Measurements from ENCODE around the gene AUH. TPM values are rescaled to one million over a fixed set of nuclear protein-coding genes. Genes with fewer than 3 reads are reported as not detected.

Gene AUH
- total and polyA plus RNA-seq, 2 donors (not counting 1 experiment from before 2014, with no cell fraction given): 5.2 to 29.1 TPM

DNA sequence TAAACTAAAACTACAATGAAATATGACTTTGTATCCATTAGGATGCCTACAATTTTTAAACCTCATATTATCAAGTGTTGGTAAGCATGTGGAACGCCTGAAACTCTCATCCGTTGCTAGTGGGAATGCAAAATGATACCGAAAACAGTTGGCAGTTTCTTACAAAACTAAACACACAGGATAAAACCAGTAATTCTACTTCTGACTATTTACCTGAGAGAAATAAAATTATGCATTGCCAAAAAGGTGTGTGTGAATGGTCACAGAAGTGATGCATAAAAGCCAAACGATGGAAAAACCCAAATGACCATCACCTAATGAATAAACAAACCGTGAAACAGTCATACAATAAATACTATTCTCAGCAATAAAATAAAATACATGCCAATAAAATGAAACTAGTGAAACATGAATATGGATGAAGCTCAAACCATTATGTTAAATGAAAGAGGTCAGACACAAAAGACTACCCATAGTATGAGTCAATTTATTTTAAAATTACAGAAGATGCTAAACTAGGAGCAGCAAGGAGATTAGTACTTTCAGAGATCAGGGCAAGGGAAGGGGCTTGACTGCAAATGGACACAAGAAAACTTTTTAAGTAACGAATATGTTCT lies 13.4 kb downstream of the AUH start:
- POLR2A ChIA-PET: no interaction called here
- no peak overlapping the region for H3K27ac ChIP-seq (ENCODE audit: low read length in 2 of 2)
- peaks cover 15% of the 10 kb centered on the region for H4K20me1 ChIP-seq (ENCODE audit: control insufficient read depth, insufficient read depth, low read length, poor library complexity, severe bottlenecking)

DNA sequence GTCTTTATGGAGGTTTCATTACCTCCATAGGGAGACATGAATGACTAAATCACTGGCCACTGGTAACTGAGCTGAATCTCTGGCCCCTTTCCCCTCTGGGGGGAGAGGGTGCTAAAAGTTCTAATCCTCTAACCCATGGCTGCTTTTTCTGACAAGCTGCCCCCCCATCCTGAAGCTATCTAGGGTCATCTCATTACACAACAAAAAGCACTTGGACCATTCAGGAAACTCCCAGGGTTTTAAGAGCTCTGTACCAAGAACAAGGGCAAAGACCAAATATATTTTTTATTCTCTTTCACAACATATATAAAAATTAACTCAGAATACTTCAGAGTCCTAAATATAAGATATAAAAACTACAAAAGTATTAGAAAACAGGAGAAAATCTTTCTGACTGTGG lies 14.3 kb downstream of the AUH start:
- Histone ChIP-seq H3K27ac (ENCODE audit: low read length in 2 of 2) (no peak overlapping the region), H3K9me3 (ENCODE audit: control extremely low read depth in 1 of 3, control insufficient read depth in 2 of 3, insufficient read depth in 1 of 3, low read length in 2 of 3) (no peaks in the 10 kb centered on the region), H3K79me2 (ENCODE audit: control insufficient read depth, insufficient read depth, low read length) (peaks cover 17% of the 10 kb centered on the region), H4K20me1 (ENCODE audit: control insufficient read depth, insufficient read depth, low read length, poor library complexity, severe bottlenecking) (peaks cover 22% of the 10 kb centered on the region), H3K4me2 (replicated peaks; ENCODE audit: low read depth, low read length, poor library complexity, severe bottlenecking) (no peak overlapping the region), H2AFZ (ENCODE audit: insufficient read depth, low read depth, low read length, poor library complexity, severe bottlenecking) (no peak overlapping the region), H3K36me3 (replicated peaks in 1 of 2; ENCODE audit: control extremely low read depth in 1 of 2, control insufficient read depth in 1 of 2, extremely low read depth in 1 of 2, insufficient read depth in 2 of 2, low read length in 1 of 2) (peaks cover 0 to 24% of the 10 kb centered on the region in 2 experiments), H3K9ac (ENCODE audit: low read length) (no peak overlapping the region), H3K27me3 (replicated peaks in 1 of 4; ENCODE audit: control extremely low read depth in 1 of 4, control insufficient read depth in 3 of 4, insufficient read depth in 4 of 4, low read length in 3 of 4) (no peaks in the 10 kb centered on the region), H3K4me3 (ENCODE audit: control extremely low read depth in 1 of 5, extremely low read depth in 1 of 5, insufficient read depth in 1 of 5, low read depth in 2 of 5, low read length in 4 of 5) (no peak overlapping the region), H3K4me1 (ENCODE audit: control insufficient read depth in 2 of 2, insufficient read depth in 2 of 2, low read length in 2 of 2) (no peaks in the 10 kb centered on the region)
- POLR2A ChIA-PET: no interaction called here
- no peak for ATAC-seq (ENCODE audit: low read depth)
- no peak for DNase-seq
- Mint-ChIP-seq H3K9me3 (ENCODE audit: insufficient read depth) (no peaks in the 10 kb centered on the region), H3K4me1 (peaks cover 5% of the 10 kb centered on the region), H3K27me3 (no peaks in the 10 kb centered on the region), H3K4me3 (no peak overlapping the region), H3K27ac (no peak overlapping the region)
- CTCF ChIA-PET: interaction anchor here (0.9 kb wide), 1 partner anchor 11 kb away, joined by 4 read pairs; no protein-coding TSS in a partner anchor
- intact Hi-C loops (cut with micrococcal nuclease): no loop called here
- TF ChIP-seq EZH2 (IDR thresholded peaks at IDR 0.05; ENCODE audit: borderline replicate concordance, insufficient read depth, low read depth, low read length, poor library complexity, severe bottlenecking): no peak
- TF ChIP-seq, protein P1, sequence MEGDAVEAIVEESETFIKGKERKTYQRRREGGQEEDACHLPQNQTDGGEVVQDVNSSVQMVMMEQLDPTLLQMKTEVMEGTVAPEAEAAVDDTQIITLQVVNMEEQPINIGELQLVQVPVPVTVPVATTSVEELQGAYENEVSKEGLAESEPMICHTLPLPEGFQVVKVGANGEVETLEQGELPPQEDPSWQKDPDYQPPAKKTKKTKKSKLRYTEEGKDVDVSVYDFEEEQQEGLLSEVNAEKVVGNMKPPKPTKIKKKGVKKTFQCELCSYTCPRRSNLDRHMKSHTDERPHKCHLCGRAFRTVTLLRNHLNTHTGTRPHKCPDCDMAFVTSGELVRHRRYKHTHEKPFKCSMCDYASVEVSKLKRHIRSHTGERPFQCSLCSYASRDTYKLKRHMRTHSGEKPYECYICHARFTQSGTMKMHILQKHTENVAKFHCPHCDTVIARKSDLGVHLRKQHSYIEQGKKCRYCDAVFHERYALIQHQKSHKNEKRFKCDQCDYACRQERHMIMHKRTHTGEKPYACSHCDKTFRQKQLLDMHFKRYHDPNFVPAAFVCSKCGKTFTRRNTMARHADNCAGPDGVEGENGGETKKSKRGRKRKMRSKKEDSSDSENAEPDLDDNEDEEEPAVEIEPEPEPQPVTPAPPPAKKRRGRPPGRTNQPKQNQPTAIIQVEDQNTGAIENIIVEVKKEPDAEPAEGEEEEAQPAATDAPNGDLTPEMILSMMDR (IDR thresholded peaks at IDR 0.05): no peak

More for the DNA sequence above, 13.4 kb downstream of the AUH start:
- H3K4me2 ChIP-seq (replicated peaks; ENCODE audit: low read depth, low read length, poor library complexity, severe bottlenecking): no peak overlapping the region
- intact Hi-C loops (cut with micrococcal nuclease): no loop called here
- DNase-seq: no peak
- Mint-ChIP-seq H3K4me3 (no peak overlapping the region), H3K27me3 (no peaks in the 10 kb centered on the region), H3K27ac (no peak overlapping the region), H3K9me3 (ENCODE audit: insufficient read depth) (no peaks in the 10 kb centered on the region), H3K4me1 (peaks cover 5% of the 10 kb centered on the region)
- no peak overlapping the region for H2AFZ ChIP-seq (ENCODE audit: insufficient read depth, low read depth, low read length, poor library complexity, severe bottlenecking)
- CTCF ChIA-PET: no interaction called here
- H3K4me3 ChIP-seq (ENCODE audit: control extremely low read depth in 1 of 5, extremely low read depth in 1 of 5, insufficient read depth in 1 of 5, low read depth in 2 of 5, low read length in 4 of 5): no peak overlapping the region
- no peak for ATAC-seq (ENCODE audit: low read depth)
- WGBS (ENCODE audit: insufficient coverage): 90% methylated on average over 2 of the region's 6 CpGs
- no peak overlapping the region for H3K9ac ChIP-seq (ENCODE audit: low read length)
- TF ChIP-seq EZH2 (IDR thresholded peaks at IDR 0.05; ENCODE audit: borderline replicate concordance, insufficient read depth, low read depth, low read length, poor library complexity, severe bottlenecking): no peak
- TF ChIP-seq, protein P1 (IDR thresholded peaks at IDR 0.05): no peak
- H3K79me2 ChIP-seq (ENCODE audit: control insufficient read depth, insufficient read depth, low read length): peaks cover 17% of the 10 kb centered on the region
- no peaks in the 10 kb centered on the region for H3K9me3 ChIP-seq (ENCODE audit: control extremely low read depth in 1 of 3, control insufficient read depth in 2 of 3, insufficient read depth in 1 of 3, low read length in 2 of 3)
- no peaks in the 10 kb centered on the region for H3K4me1 ChIP-seq (ENCODE audit: control insufficient read depth in 2 of 2, insufficient read depth in 2 of 2, low read length in 2 of 2)
- no peaks in the 10 kb centered on the region for H3K27me3 ChIP-seq (replicated peaks in 1 of 4; ENCODE audit: control extremely low read depth in 1 of 4, control insufficient read depth in 3 of 4, insufficient read depth in 4 of 4, low read length in 3 of 4)
- H3K36me3 ChIP-seq (replicated peaks in 1 of 2; ENCODE audit: control extremely low read depth in 1 of 2, control insufficient read depth in 1 of 2, extremely low read depth in 1 of 2, insufficient read depth in 2 of 2, low read length in 1 of 2): peaks cover 0 to 18% of the 10 kb centered on the region in 2 experiments

All from B cell (primary cell).